Stimulated activated CD8-positive, alpha-beta memory T cell treated with anti-CD3 and anti-CD28 coated beads, Interleukin-12 subunit alpha, Interleukin-12 subunit beta, amount 100 ng/mL, for 4 hours (primary cell): Measurements from ENCODE around the gene TRIM9.

ENCODE experiments used
- DNase-seq: peaks from one replicate; pipeline ENCODE4 v3.0.0-alpha.2; 2020; ENCODE audit warnings: low read depth

TRIM9 gene

DNA sequence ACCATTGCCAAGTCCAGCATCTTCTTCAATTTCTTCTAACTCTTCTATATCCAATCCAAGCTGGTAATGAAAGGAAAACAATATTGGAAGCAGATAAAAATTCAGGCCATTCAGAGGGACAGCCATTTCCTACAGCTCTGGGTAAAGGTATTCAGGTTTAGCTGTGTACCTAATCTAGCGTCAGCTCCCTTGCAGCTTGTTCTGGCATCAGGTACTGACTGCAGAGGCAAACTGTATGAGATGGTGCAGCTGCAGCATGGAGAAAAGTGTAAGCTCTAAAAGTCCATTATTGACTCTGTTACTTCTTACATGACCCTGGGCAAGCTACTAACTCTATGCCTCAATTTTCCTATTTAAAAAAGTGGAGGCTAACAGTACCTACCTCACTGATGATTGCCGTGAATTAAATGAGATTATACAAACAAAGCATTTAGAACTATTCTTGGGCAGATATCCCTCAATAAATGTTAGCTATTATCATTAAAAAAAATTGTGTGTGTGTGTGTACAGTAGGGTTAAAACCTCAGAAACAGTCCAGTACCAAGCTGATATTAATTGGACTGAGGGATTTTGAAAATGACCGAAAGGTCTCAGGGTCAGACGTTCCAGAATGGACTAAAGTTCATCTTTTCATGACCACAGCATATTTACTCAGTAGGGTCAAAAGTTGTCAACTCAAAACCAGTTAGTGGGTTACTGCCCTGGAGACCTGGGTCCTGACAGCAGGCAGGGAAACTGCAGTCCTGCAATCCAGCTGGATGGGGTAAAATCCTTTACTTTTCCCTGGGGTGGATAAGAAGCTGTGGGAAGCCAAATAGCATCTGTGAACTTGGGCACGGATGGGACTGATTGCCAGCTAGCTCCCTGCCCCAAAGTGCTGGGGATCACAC is 159.5 kb downstream of the TRIM9 start:
- no peak for DNase-seq

GRCh38 chr14:50932592-50933495 is 162.1 kb downstream of the TRIM9 start:
- DNase-seq: no peak

- no peak for DNase-seq
These were observed 162.7 kb downstream of the TRIM9 start for GRCh38 chr14:50932156-50932555.

GRCh38 chr14:50931559-50931958 is 163.3 kb downstream of the TRIM9 start:
- DNase-seq: no peak

GRCh38 chr14:50929506-50929905 is 165.4 kb downstream of the TRIM9 start:
- DNase-seq: no peak

DNA sequence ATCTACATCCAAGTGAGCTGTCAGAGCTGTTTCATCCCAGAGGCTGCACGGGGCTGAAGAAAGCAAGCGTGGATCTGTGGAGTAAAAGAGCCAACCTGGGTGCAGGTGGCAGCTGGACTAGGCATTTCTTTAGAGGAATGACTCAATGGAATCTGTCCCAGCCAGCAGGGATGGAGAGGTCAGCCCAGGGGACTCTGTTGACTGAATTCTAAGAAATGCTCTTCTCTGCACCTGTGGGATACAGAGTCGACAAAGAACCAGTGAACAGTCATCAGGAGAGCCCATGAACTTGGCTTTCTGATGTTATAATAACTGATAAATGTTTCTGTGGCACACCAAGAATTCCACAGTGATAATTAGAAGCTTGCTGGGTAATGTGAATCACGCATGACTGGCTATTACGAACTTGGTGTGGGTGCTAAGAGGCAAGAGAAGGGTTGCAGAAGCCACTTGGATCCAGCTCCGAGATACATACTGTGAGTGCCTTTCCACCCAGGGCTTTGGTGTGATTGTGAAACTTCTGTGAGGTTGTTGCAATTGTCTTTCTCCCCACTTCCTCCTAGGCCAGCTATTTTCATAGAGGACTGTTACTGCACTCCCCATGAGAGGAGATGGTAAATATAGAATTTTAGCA is 166.8 kb downstream of the TRIM9 start:
- no peak for DNase-seq

- DNase-seq: no peak
These were observed 168.0 kb downstream of the TRIM9 start for GRCh38 chr14:50926851-50927386.
